Stimulated activated CD8-positive, alpha-beta memory T cell treated with anti-CD3 and anti-CD28 coated beads, Interleukin-12 subunit alpha, Interleukin-12 subunit beta, amount 100 ng/mL, for 4 hours (primary cell): ENCODE data around the gene GRIN1.
A peak's percentile ranks its signal among the peaks of the same experiment; 100 is the strongest.

Source experiments
- DNase-seq: peaks from one replicate; pipeline ENCODE4 v3.0.0-alpha.2; 2020; ENCODE audit warnings: low read depth

The GRIN1 gene

DNA sequence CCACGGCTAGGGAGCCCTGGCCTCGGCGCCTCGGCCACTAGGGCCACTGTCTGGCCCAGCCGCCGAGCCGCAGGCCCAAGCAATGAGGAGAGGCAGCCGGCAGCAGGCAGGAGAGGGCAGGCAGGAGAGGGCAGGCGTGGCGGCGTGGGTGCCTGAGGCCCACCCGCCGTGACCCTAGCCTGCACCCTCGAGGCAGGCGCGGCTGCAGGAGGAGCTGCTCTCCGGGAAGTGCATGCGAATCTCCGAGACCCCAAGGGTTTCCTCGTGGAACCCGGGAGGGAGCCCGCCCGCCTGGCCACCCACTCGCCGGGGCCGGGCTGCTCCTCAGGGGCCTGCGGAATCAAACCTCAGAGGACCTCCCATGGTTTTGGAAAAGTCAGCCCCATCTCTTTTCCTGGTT is 9.3 kb downstream of the GRIN1 start:
- DNase-seq: no peak

DNA sequence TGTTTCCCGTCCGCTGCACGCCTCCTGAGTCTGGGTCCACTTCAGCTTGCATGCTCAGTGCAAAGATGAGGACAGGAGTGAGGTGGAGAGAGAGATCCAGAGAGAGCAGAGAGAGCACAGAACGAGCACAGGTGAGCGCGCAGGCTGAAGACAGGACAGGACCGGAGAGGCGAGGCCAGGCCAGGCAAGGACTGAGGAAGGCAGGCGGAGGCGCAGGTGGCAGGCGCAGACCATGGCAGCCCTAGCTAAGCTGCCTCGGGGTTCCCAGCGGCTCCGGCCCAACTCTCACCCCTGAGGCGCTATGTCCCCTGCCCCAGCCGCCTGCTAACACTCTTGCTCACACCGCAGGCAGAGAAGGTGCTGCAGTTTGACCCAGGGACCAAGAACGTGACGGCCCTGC is 9.7 kb downstream of the GRIN1 start:
- no peak for DNase-seq

DNA sequence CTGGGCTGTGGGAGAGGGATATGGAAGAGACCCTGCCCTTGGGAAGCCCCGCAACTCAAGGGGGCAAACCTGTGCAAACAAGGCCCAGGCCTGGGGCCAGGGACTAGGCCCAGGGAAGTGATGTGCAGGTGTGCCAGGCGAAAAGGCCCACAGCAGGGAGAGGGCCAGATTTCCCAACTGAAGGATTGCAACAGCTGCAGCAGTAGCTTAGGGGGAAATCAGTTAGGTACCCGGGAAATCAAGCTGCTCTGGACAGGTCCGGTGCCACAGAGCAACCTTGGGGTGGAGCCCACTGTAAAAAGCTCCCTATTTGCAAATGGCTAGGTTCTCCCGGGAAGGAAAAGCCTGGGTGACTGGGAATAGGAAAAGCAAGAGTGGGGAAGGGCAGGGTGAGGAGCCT is 10.4 kb downstream of the GRIN1 start:
- DNase-seq: no peak

DNA sequence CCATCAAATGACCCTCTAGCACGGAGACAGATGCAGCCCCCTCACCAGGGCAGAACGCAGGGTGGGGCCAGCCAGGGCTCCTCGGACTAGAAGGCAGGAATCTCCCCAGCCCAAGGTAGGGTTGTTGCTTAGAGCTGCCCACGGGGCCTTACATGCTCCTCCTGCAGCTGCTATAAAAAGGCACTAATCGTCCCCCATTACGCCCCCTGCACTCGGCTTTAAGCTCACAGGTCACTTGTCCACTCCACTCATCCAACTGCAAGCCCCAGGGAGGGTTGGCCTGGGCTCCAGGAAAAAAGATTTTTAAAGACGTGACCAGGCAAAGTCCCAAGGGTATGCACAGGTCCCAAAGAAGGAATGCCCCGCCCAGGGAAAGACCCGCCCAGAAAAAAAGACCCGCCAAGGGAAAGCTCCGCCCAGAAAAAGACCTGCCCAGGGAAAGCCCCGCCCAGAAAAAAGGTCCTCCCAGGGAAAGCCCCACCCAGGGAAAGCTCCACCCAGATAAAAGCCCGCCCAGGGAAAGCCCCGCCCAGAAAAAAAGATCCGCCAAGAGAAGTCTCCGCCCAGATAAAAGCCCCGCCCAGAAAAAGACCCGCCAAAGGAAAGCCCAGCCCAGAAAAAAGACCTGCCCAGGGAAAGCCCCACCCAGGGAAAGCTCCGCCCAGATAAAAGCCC is 11.1 kb downstream of the GRIN1 start:
- DNase-seq: no peak

DNA sequence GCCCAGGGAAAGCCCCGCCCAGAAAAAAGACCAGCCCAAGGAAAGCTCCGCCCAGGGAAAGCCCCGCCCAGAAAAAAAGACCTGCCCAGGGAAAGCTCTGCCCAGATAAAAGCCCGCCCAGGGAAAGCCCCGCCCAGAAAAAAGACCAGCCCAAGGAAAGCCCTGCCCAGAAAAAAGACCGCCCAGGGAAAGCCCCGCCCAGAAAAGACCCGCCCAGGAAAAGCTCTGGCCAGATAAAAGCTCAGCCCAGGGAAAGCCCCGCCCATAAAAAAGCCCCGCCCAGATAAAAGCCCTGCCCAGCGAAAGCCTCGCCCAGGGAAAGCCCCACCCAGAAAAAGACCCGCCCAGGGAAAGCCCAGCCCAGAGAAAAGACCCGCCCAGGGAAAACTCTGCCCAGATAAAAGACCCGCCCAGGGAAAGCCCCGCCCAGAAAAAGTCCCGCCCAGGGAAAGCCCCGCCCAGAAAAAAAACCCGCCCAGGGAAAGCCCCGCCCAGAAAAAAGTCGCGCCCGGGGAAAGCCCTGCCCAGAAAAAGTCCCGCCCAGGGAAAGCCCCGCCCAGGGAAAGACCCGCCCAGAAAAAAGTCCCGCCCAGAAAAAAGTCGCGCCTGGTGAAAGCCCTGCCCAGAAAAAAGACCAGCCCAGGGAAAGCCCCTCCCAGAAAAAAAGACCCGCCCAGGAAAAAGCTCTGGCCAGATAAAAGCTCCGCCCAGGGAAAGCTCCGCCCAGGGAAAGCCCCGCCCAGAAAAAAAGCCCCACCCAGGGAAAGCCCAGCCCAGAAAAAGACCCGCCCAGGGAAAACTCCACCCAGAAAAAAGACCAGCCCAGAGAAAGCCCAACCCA is 11.9 kb downstream of the GRIN1 start:
- DNase-seq: peak; percentile 21

DNA sequence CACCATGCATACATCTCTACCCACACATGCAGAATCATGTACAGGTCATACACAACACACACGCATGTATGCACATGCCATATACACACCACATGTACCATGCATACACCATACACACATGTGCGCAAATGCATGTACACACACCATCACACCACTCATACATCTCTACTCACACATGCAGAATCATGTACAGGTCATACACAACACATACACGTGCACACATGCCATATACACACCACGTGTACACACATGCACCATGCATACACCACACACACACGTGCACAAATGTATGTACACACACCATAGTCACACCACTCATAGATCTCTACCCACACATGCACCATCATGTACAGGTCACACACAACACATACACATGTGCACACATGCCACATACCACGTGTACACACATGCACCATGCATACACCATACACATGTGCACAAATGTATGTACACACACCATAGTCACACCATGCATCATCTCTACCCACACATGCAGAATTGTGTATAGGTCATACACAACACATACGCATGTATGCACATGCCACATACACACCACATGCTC is 14.0 kb downstream of the GRIN1 start:
- no peak for DNase-seq

DNA sequence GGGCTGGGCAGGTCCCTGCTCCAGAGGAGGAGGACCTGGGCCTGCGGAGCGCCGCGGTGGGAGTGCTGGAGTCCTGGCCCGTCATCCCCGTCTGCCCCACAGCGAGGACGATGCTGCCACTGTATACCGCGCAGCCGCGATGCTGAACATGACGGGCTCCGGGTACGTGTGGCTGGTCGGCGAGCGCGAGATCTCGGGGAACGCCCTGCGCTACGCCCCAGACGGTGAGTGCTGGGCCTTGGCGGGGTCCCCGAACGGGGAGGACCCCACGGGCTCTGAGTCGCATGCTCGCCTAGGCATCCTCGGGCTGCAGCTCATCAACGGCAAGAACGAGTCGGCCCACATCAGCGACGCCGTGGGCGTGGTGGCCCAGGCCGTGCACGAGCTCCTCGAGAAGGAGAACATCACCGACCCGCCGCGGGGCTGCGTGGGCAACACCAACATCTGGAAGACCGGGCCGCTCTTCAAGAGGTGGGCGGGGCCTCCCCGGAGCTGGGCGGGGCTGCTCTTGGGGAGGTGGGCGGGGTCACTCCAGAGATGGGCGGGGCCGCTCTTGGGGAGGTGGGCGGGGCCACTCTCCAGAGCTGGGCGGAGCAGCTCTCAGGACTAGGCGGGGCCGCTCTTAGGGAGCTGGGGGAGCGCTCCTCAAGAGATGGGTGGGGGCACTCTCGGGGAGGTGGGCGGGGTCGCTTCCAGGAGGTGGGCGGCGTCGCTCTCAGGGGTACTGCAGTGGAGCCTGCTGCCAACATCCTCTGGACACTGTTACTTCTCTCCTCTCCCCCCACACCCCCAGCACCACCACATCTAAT is 17.8 kb downstream of the GRIN1 start:
- peak; percentile 53 for DNase-seq

DNA sequence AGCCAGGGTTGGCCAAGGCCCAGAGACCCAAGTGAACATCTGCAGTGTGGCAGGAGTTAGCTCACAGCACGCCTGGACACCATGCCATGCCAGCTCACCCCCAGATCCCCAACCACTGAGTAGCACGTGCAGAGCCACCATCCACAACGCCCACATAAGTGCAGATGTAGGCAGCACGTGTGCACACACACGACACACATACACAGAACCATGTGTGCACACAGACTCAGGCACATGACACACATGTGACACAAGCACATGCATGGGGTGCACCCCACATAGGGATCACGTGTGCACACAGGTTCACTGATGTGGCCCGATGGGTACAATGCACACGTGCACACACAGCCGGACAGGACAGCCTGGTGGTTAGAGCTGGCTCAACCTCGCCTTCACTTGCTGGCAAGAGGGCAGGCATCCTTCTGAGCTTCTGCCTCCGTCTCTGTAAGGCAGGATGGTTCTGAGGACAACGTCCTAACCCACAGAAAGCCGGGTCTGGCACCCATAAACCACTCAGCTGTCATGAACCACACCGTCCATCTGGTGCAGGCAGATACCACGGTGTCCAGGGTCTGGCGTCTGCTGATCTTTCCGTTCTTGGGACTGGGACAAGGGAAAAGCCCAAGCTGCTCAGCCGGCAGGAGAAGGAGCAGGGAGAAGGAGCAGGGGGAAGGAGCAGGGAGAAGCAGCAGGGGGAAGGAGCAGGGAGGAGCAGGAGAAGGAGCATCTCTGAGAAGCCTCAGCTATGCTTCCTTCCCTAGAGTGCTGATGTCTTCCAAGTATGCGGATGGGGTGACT is 18.9 kb downstream of the GRIN1 start:
- no peak for DNase-seq

DNA sequence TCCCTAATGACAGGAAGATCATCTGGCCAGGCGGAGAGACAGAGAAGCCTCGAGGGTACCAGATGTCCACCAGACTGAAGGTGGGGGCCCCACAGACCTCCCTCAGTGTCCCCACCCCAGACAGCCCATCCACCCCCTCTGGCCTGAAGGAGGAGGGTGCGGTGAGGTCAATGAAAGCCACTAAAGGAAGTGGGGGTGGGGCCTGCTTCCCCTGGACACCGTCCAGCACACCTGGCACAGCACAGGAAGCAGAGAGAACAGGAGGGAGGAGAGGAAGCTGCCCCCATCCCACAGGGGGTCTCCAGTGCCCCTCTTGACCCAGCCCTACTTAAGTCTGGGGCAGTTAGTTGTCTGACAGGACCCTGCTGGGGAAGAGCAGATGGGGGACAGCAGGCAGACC is 19.7 kb downstream of the GRIN1 start:
- no peak for DNase-seq

DNA sequence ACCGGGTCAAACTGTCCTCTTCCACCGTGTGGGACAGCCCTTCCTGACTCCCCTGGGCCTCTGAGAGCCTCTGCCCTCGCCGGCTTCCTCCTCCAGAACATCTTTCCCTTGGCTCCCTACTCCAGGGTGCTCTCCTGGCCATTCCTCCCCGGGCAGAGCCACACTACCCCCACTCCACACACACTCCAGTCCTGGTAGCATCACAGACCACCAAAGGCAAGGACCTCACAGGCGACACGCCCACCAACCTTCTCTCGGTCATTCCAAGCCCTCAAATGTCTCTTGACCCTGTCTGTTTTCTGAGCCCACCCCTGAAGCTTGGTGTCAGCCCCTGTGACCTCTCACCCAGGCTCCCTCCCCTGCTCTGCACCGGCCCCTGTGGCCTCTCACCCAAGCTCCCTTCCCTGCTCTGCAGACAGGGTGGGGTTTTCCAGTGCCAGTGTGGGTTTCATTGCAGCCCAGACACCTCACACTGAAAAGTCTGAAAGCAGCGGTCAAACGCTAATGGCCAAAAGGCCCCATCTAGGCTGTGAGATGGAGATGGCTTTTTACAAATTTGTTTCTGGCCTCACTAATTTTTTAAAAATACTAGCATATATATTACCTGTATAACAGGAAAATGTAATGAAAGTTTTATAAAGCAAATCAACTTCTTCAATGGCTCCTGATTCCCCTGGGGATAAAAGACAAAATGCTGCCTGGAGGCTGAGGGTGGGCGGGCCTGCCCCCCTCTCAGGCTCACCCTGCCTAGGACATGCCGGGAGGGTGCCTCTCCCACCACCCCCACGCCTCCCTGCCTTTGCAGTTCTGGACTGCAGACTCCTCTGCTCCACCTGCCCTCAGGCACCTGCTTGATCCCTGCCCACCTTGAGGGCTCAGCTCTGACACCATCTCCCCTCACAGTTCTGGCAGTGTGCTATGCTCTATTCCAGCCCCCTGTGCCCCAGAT is 20.4 kb downstream of the GRIN1 start:
- DNase-seq: no peak

DNA sequence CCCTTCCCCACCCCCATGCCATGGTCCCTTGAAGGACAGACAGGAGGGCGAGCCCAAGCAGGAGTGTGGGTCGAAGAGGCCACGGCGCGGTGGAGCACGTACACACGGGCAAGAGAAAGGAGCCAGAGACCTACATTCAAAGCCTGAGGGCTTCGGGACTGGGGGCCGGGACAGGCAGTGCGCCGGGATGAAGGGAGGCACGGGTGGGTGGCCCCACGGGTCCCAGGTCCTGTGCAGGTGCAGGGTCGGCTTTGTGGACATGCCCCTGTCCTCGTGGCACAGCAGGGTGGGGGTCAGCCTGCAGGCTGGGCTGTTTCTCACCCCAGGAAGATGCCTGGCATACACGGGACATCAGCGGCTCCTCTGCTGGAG is 21.1 kb downstream of the GRIN1 start:
- no peak for DNase-seq

DNA sequence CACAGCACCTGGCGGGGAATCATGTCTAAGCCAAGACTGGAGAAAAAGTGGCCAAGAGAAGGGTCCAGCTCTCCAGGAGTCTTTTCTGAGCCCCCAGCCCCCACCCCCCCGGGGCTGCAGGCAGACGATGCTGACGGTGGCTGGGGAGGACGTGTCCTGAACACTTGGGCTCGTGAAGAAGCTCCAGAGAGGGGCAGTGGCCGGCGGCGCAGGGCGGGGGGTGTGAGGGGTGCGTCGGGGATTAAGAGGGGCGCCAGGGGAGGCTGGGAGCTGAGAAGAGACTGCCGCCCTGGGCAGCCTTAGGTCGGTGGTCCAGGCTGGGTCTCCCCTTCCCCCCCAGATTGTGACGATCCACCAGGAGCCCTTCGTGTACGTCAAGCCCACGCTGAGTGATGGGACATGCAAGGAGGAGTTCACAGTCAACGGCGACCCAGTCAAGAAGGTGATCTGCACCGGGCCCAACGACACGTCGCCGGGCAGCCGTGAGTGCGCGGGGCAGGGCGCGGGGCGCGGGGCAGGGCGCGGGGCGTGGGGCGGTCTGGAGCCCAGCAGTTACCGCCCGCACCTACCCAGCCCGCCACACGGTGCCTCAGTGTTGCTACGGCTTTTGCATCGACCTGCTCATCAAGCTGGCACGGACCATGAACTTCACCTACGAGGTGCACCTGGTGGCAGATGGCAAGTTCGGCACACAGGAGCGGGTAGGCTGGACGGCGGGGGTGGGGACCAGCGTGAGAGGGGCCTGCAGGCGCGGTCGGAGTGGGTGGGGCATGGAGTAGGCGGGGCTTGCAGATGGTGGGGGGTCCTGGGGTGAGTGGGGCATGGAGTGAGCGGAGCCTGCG is 22.0 kb downstream of the GRIN1 start:
- DNase-seq: no peak

DNA sequence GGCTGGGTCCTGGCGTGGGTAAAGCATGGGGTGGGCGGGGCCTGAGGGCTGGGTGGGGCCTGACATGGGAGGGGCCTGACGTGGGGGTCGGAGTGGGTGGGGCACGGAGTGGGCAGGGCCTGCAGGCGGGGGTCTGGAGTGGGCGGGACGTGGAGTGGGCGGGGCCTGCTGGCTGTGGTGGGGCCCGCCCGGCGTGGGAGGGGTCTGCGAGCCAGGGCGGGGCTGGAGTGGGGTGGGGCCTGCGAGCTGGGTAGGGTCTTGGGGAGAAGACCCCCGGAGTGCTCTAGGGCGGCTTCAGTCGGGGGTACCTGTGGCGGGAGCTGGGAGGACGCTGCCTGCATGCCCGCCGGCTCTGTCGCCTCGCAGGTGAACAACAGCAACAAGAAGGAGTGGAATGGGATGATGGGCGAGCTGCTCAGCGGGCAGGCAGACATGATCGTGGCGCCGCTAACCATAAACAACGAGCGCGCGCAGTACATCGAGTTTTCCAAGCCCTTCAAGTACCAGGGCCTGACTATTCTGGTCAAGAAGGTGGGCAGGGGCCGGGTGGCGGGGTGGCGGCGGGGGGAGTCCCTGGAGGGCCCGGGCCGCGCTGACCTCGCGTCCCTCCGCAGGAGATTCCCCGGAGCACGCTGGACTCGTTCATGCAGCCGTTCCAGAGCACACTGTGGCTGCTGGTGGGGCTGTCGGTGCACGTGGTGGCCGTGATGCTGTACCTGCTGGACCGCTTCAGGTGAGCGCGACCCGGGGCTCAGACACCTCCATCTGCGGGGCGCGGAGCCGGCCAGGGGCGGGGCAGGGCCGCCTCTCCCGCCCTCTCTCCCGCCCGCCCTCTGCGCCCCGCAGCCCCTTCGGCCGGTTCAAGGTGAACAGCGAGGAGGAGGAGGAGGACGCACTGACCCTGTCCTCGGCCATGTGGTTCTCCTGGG is 22.9 kb downstream of the GRIN1 start:
- no peak for DNase-seq

DNA sequence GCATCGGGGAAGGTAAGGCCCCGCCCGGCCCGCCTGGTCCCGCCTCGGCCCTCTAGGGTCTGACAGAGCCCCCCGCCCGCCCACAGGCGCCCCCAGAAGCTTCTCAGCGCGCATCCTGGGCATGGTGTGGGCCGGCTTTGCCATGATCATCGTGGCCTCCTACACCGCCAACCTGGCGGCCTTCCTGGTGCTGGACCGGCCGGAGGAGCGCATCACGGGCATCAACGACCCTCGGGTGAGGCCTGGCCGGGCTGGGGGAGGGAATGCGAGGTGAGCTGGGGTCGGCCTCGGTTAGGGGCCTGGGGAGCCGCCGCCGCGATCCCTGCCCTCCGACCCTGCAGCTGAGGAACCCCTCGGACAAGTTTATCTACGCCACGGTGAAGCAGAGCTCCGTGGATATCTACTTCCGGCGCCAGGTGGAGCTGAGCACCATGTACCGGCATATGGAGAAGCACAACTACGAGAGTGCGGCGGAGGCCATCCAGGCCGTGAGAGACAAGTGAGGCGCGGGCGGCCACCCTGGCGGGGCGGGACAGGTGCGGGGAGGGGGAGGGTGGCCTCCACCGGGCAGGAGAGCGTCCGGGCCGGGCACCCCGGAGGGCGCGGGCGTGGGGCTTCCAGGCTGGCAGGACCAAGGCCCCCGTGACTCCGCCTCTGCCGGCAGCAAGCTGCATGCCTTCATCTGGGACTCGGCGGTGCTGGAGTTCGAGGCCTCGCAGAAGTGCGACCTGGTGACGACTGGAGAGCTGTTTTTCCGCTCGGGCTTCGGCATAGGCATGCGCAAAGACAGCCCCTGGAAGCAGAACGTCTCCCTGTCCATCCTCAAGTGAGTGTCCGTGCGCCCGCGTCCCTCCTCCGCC is 23.8 kb downstream of the GRIN1 start:
- DNase-seq: no peak

DNA sequence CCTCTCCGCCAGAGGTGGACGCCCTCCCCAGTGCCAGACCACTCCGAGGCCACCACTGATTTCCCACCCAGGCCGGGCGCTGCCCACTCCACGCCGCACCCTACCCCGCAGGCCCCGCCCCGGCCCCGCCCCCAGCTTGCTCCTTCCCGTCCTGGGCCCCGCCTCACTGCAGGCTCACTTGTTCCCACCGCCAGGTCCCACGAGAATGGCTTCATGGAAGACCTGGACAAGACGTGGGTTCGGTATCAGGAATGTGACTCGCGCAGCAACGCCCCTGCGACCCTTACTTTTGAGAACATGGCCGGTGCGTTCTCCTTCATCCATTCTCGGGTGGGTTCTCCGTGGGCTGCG is 24.4 kb downstream of the GRIN1 start:
- DNase-seq: no peak

DNA sequence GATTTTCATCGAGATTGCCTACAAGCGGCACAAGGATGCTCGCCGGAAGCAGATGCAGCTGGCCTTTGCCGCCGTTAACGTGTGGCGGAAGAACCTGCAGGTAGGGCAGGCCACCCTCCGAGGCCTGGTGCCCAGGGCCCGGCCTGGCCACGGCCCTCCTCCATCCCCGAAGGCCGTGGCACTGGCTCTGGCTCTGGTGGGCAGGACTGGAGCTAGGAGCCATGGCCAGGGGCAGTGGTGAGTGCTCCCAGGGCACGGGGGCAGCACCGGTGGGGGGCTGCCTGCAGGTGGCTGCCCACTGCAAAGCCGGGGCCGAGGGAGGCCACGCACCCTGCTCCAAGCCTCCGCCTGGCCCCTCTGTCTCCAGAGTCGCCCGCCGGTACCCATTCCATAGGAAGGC is 24.9 kb downstream of the GRIN1 start:
- DNase-seq: no peak

DNA sequence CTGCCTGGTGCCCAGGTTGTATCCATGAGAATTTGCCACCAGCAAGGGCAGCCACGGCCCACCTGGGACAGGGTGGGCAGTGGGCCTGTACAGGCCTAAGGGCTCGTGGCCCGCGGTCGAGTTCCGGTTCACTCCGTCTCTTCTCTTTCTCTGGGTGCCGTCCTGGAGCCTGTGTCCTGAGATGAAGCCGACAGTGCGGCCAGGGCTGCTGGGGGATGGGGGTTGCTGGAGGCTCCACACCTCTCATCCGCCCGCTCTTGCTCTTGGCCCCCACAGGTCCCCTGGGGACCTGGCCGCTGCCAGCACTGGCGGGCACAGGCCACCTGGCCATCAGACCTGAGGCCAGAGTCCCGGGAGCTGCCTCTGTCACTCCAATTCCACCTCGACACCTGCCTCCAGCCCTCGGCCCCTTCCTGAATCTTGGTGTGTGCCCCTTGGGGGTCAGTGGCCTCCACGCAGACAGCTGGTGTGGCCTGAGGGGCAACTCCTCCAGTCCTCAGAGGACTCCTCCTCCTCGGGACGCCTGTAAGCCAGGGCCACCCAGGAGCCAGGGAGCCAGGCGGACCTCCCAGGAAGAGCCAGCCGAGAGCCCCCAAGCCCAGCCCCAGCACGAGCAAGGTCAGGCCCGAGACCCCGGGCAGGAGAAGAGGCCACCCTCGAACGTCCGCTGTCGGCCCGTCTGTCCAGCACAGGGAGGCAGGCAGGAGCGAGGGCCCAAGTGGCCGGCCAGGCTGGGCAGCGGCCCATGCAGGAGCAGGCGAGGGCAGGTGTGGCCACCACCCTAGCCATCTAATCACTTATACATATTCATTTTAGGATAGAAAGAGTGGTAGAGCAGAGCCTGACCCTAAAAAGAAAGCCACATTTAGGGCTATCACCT is 25.7 kb downstream of the GRIN1 start:
- DNase-seq: no peak
